Mammary epithelial cell (primary cell): ENCODE measurements around the gene TMEM151A.

Experiments used
- CTCF ChIP-seq, 2 donors: IDR thresholded peaks in 1 of 2; conservative IDR thresholded peaks in 1 of 2; 2 replicates each; pipeline ENCODE4 v1.5.1; 2011 to 2012; ENCODE audit warnings: inconsistent platforms in 2 of 2, low read length in 2 of 2, mild to moderate bottlenecking in 2 of 2, control low read depth in 1 of 2, low read depth in 1 of 2; ENCODE audit not compliant: insufficient read depth in 1 of 2; ENCODE audit errors: extremely low read depth in 1 of 2
- EZH2 ChIP-seq: IDR thresholded peaks from 2 replicates; pipeline ENCODE4 v1.6.1; 2012; ENCODE audit warnings: low read length, inconsistent platforms, borderline replicate concordance

GRCh38 chr11:66332371-66333219 lies 40.9 kb downstream of the TMEM151A start:
- no peak for TF ChIP-seq EZH2
- TF ChIP-seq CTCF (conservative IDR thresholded peaks at IDR 0.05 in 1 of 2, IDR thresholded peaks at IDR 0.05 in 1 of 2; ENCODE audit: extremely low read depth in 1 of 2, insufficient read depth in 1 of 2, low read depth in 1 of 2, low read length in 2 of 2) = no peak
